Parathyroid adenoma (tissue), 2 donors: ENCODE data around the gene PXDC1.
"Not testable (repeated sequence)": the region's sequence is repeated elsewhere in the genome, so short reads cannot be mapped to it uniquely, and the experiment has no call there.

Source experiments
- H2AFZ ChIP-seq: fragments of 300-600 bp; sonication (generic); one replicate; pipeline ENCODE4 v1.7.0; 2017; ENCODE audit warnings: antibody characterized with exemption, mild to moderate bottlenecking
- H3K27ac ChIP-seq: fragments of 300-600 bp; sonication (generic); one replicate; pipeline ENCODE4 v1.7.0; 2017
- H3K27me3 ChIP-seq: fragments of 300-600 bp; sonication (generic); one replicate; pipeline ENCODE4 v1.7.0; 2017; ENCODE audit warnings: low read length; ENCODE audit not compliant: control insufficient read depth, insufficient read depth
- H3K36me3 ChIP-seq: fragments of 300-600 bp; sonication (generic); one replicate; pipeline ENCODE4 v1.7.0; 2017; ENCODE audit warnings: low read length; ENCODE audit not compliant: control insufficient read depth, insufficient read depth
- H3K4me1 ChIP-seq: fragments of 300-600 bp; sonication (generic); one replicate; pipeline ENCODE4 v1.7.0; 2017; ENCODE audit warnings: control low read depth
- H3K4me2 ChIP-seq: fragments of 300-600 bp; sonication (generic); one replicate; pipeline ENCODE4 v1.7.0; 2017; ENCODE audit warnings: low read length
- H3K4me3 ChIP-seq: fragments of 300-600 bp; sonication (generic); one replicate; pipeline ENCODE4 v1.7.0; 2017; ENCODE audit warnings: low read depth, low read length
- H3K79me2 ChIP-seq: fragments of 300-600 bp; sonication (generic); one replicate; pipeline ENCODE4 v1.7.0; 2017; ENCODE audit warnings: control low read depth
- H3K9ac ChIP-seq: fragments of 300-600 bp; sonication (generic); one replicate; pipeline ENCODE4 v1.7.0; 2017; ENCODE audit warnings: mild to moderate bottlenecking
- H3K9me3 ChIP-seq: fragments of 300-600 bp; sonication (generic); one replicate; pipeline ENCODE4 v1.7.0; 2017; ENCODE audit warnings: low read length; ENCODE audit not compliant: control insufficient read depth
- CTCF ChIP-seq: fragments of 300-600 bp; sonication (generic); IDR thresholded peaks from one replicate; pipeline ENCODE4 v1.7.0; 2017; ENCODE audit warnings: antibody characterized with exemption, mild to moderate bottlenecking
- donor health status: primary hyperparathyroidism.

PXDC1 gene

GRCh38 chr6:3758842-3759144, 7.3 kb upstream of the PXDC1 start:
- no peaks in the 10 kb centered on the region for H3K9me3 ChIP-seq
- no peak overlapping the region for H3K4me3 ChIP-seq
- no peaks in the 10 kb centered on the region for H3K4me1 ChIP-seq
- H3K79me2 ChIP-seq = no peaks in the 10 kb centered on the region
- TF ChIP-seq CTCF = no peak
- no peak overlapping the region for H2AFZ ChIP-seq
- H3K27me3 ChIP-seq = no peaks in the 10 kb centered on the region
- no peak overlapping the region for H3K27ac ChIP-seq
- no peaks in the 10 kb centered on the region for H3K36me3 ChIP-seq
- H3K4me2 ChIP-seq = no peak overlapping the region
- no peak overlapping the region for H3K9ac ChIP-seq

GRCh38 chr6:3757998-3758841, 6.7 kb upstream of the PXDC1 start:
- H3K9ac ChIP-seq, H3K4me2 ChIP-seq, H3K27ac ChIP-seq, H3K9me3 ChIP-seq, H3K4me1 ChIP-seq, H3K36me3 ChIP-seq, H3K4me3 ChIP-seq, H3K79me2 ChIP-seq, H3K27me3 ChIP-seq, H2AFZ ChIP-seq: not testable (repeated sequence)

GRCh38 chr6:3757241-3757641, 5.7 kb upstream of the PXDC1 start:
- TF ChIP-seq CTCF = no peak
- H3K9me3 ChIP-seq = no peaks in the 10 kb centered on the region
- H3K4me2 ChIP-seq = no peak overlapping the region
- H3K27me3 ChIP-seq = no peaks in the 10 kb centered on the region
- no peak overlapping the region for H3K4me3 ChIP-seq
- H3K27ac ChIP-seq = no peak overlapping the region
- H2AFZ ChIP-seq = no peak overlapping the region
- no peak overlapping the region for H3K9ac ChIP-seq
- H3K36me3 ChIP-seq = no peaks in the 10 kb centered on the region
- no peaks in the 10 kb centered on the region for H3K79me2 ChIP-seq
- H3K4me1 ChIP-seq = no peaks in the 10 kb centered on the region

GRCh38 chr6:3756546-3756945, 5.0 kb upstream of the PXDC1 start:
- Histone ChIP-seq H3K9me3 (no peaks in the 10 kb centered on the region), H3K79me2 (no peaks in the 10 kb centered on the region), H3K4me1 (no peaks in the 10 kb centered on the region), H3K9ac (no peak overlapping the region), H3K4me3 (no peak overlapping the region), H3K4me2 (no peak overlapping the region), H2AFZ (no peak overlapping the region), H3K27ac (no peak overlapping the region), H3K27me3 (no peaks in the 10 kb centered on the region), H3K36me3 (no peaks in the 10 kb centered on the region)
- TF ChIP-seq CTCF = no peak

- TF ChIP-seq CTCF = no peak
- H3K27me3 ChIP-seq = no peaks in the 10 kb centered on the region
- H3K9ac ChIP-seq = no peak overlapping the region
- no peaks in the 10 kb centered on the region for H3K9me3 ChIP-seq
- no peaks in the 10 kb centered on the region for H3K79me2 ChIP-seq
- no peak overlapping the region for H3K27ac ChIP-seq
- no peaks in the 10 kb centered on the region for H3K4me1 ChIP-seq
- no peak overlapping the region for H3K4me2 ChIP-seq
- H3K36me3 ChIP-seq = no peaks in the 10 kb centered on the region
- H2AFZ ChIP-seq = peak overlapping the region; percentile 4
- H3K4me3 ChIP-seq = no peak overlapping the region
These were observed 4.4 kb upstream of the PXDC1 start for GRCh38 chr6:3755637-3756545.
